ENCODE results near the gene PATL2. TPM values are rescaled to one million over a fixed set of nuclear protein-coding genes. Genes with fewer than 3 reads are reported as not detected.
"Not testable (repeated sequence)": the region's sequence is repeated elsewhere in the genome, so short reads cannot be mapped to it uniquely, and the experiment has no call there.

The PATL2 gene
- total and polyA plus RNA-seq, 2 donors (not counting 1 experiment from before 2014, with no cell fraction given): 58.9 to 89.4 TPM

- H4K20me1 ChIP-seq (ENCODE audit: control insufficient read depth, insufficient read depth, low read length, poor library complexity, severe bottlenecking); intact Hi-C loops (cut with micrococcal nuclease); POLR2A ChIA-PET; H3K27me3 ChIP-seq (replicated peaks in 1 of 4; ENCODE audit: control extremely low read depth in 1 of 4, control insufficient read depth in 3 of 4, insufficient read depth in 4 of 4, low read length in 3 of 4); ATAC-seq (ENCODE audit: low read depth); H3K4me1 ChIP-seq (ENCODE audit: control insufficient read depth in 2 of 2, insufficient read depth in 2 of 2, low read length in 2 of 2); CTCF ChIA-PET; H3K9ac ChIP-seq (ENCODE audit: low read length); H3K27me3 Mint-ChIP-seq; H3K27ac ChIP-seq (ENCODE audit: low read length in 2 of 2); DNase-seq; H3K36me3 ChIP-seq (replicated peaks in 1 of 2; ENCODE audit: control extremely low read depth in 1 of 2, control insufficient read depth in 1 of 2, extremely low read depth in 1 of 2, insufficient read depth in 2 of 2, low read length in 1 of 2); H3K27ac Mint-ChIP-seq; H3K79me2 ChIP-seq (ENCODE audit: control insufficient read depth, insufficient read depth, low read length); H3K4me3 Mint-ChIP-seq; H2AFZ ChIP-seq (ENCODE audit: insufficient read depth, low read depth, low read length, poor library complexity, severe bottlenecking); H3K4me1 Mint-ChIP-seq; H3K4me3 ChIP-seq (ENCODE audit: control extremely low read depth in 1 of 5, extremely low read depth in 1 of 5, insufficient read depth in 1 of 5, low read depth in 2 of 5, low read length in 4 of 5); H3K4me2 ChIP-seq (replicated peaks; ENCODE audit: low read depth, low read length, poor library complexity, severe bottlenecking); H3K9me3 ChIP-seq (ENCODE audit: control extremely low read depth in 1 of 3, control insufficient read depth in 2 of 3, insufficient read depth in 1 of 3, low read length in 2 of 3); H3K9me3 Mint-ChIP-seq (ENCODE audit: insufficient read depth): not testable (repeated sequence)
- WGBS (ENCODE audit: insufficient coverage): no CpG with 5 or more reads among the region's 2 CpGs
Measured at GRCh38 chr15:44743454-44743853, 32.3 kb upstream of the PATL2 start.

GRCh38 chr15:44739222-44739847 is 28.2 kb upstream of the PATL2 start:
- ChIA-PET POLR2A (interaction anchor here (4.3 to 34.6 kb wide), 3 partner anchors 11 to 72 kb away, joined by 57 to 819 read pairs (median 759); partner anchors contain the start of genes B2M, PATL2 and SPG11), CTCF (interaction anchor here (0.8 to 18.0 kb wide), 24 partner anchors 9 to 161 kb away, joined by 3 to 529 read pairs (median 6); partner anchors contain the start of genes B2M, PATL2 and SPG11)
- H3K27me3 Mint-ChIP-seq; H3K9me3 Mint-ChIP-seq (ENCODE audit: insufficient read depth); DNase-seq; H3K36me3 ChIP-seq (replicated peaks in 1 of 2; ENCODE audit: control extremely low read depth in 1 of 2, control insufficient read depth in 1 of 2, extremely low read depth in 1 of 2, insufficient read depth in 2 of 2, low read length in 1 of 2); H3K9me3 ChIP-seq (ENCODE audit: control extremely low read depth in 1 of 3, control insufficient read depth in 2 of 3, insufficient read depth in 1 of 3, low read length in 2 of 3); H3K4me3 ChIP-seq (ENCODE audit: control extremely low read depth in 1 of 5, extremely low read depth in 1 of 5, insufficient read depth in 1 of 5, low read depth in 2 of 5, low read length in 4 of 5); H3K9ac ChIP-seq (ENCODE audit: low read length); intact Hi-C loops (cut with micrococcal nuclease); H4K20me1 ChIP-seq (ENCODE audit: control insufficient read depth, insufficient read depth, low read length, poor library complexity, severe bottlenecking); H3K27me3 ChIP-seq (replicated peaks in 1 of 4; ENCODE audit: control extremely low read depth in 1 of 4, control insufficient read depth in 3 of 4, insufficient read depth in 4 of 4, low read length in 3 of 4); H3K4me2 ChIP-seq (replicated peaks; ENCODE audit: low read depth, low read length, poor library complexity, severe bottlenecking); ATAC-seq (ENCODE audit: low read depth); H2AFZ ChIP-seq (ENCODE audit: insufficient read depth, low read depth, low read length, poor library complexity, severe bottlenecking); H3K27ac Mint-ChIP-seq; H3K27ac ChIP-seq (ENCODE audit: low read length in 2 of 2); H3K4me3 Mint-ChIP-seq: not testable (repeated sequence)
- whole genome bisulfite sequencing (ENCODE audit: insufficient coverage): 87% methylated on average over 11 of the region's 24 CpGs
- Histone ChIP-seq H3K79me2 (ENCODE audit: control insufficient read depth, insufficient read depth, low read length) (peaks cover 38% of the 10 kb centered on the region), H3K4me1 (ENCODE audit: control insufficient read depth in 2 of 2, insufficient read depth in 2 of 2, low read length in 2 of 2) (peaks cover 23 to 24% of the 10 kb centered on the region in 2 donors)
- H3K4me1 Mint-ChIP-seq: peaks cover 29% of the 10 kb centered on the region

Data from B cell (primary cell).